Subcutaneous abdominal adipose tissue (tissue), 5 donors: ENCODE results near the gene TTLL13.
A peak's percentile ranks its signal among the peaks of the same experiment; 100 is the strongest.

ENCODE experiments used
- H3K27ac ChIP-seq: one replicate; pipeline ENCODE4 v1.7.0; 2013; ENCODE audit warnings: low read depth, mild to moderate bottlenecking, inconsistent platforms, low read length, moderate library complexity
- H3K27me3 ChIP-seq, 5 donors: one replicate each; pipeline ENCODE4 v1.7.0; 2013; ENCODE audit warnings: low read length in 5 of 5, inconsistent platforms in 1 of 5; ENCODE audit not compliant: control insufficient read depth in 5 of 5, insufficient read depth in 4 of 5
- H3K36me3 ChIP-seq, 5 donors: one replicate each; pipeline ENCODE4 v1.7.0; 2013; ENCODE audit warnings: low read length in 5 of 5; ENCODE audit not compliant: control insufficient read depth in 5 of 5, insufficient read depth in 5 of 5
- H3K4me1 ChIP-seq, 5 donors: one replicate each; pipeline ENCODE4 v1.7.0; 2013; ENCODE audit warnings: low read length in 5 of 5, mild to moderate bottlenecking in 3 of 5, moderate library complexity in 1 of 5; ENCODE audit not compliant: control insufficient read depth in 5 of 5, insufficient read depth in 5 of 5
- H3K4me3 ChIP-seq, 5 donors: one replicate each; pipeline ENCODE4 v1.7.0; 2013; ENCODE audit warnings: low read length in 5 of 5, low read depth in 1 of 5
- H3K9ac ChIP-seq, 5 donors: one replicate each; pipeline ENCODE4 v1.7.0; 2013; ENCODE audit warnings: low read length in 5 of 5, mild to moderate bottlenecking in 4 of 5, moderate library complexity in 3 of 5
- H3K9me3 ChIP-seq, 5 donors: one replicate each; pipeline ENCODE4 v1.7.0; 2013; ENCODE audit warnings: low read length in 5 of 5; ENCODE audit not compliant: control insufficient read depth in 5 of 5
- donor health status: healthy.
- donor health status: healthy.
- donor health status: healthy.
- donor health status: healthy.
- donor health status: healthy.

The TTLL13 gene

DNA sequence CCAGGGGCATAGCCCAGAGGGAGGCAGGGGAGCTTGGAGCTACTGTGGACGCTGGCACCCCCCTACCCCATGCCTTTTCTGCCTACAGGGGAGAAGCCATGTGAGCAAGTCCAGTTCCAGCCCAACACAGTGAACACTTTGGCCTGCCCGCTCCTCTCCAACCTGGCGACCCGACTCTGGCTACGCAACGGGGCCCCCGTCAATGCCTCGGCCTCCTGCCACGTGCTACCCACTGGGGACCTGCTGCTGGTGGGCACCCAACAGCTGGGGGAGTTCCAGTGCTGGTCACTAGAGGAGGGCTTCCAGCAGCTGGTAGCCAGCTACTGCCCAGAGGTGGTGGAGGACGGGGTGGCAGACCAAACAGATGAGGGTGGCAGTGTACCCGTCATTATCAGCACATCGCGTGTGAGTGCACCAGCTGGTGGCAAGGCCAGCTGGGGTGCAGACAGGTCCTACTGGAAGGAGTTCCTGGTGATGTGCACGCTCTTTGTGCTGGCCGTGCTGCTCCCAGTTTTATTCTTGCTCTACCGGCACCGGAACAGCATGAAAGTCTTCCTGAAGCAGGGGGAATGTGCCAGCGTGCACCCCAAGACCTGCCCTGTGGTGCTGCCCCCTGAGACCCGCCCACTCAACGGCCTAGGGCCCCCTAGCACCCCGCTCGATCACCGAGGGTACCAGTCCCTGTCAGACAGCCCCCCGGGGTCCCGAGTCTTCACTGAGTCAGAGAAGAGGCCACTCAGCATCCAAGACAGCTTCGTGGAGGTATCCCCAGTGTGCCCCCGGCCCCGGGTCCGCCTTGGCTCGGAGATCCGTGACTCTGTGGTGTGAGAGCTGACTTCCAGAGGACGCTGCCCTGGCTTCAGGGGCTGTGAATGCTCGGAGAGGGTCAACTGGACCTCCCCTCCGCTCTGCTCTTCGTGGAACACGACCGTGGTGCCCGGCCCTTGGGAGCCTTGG lies 21.3 kb upstream of the TTLL13 start:
- Histone ChIP-seq H3K27me3 (no peaks in the 10 kb centered on the region), H3K4me3 (no peak overlapping the region), H3K9ac (no peak overlapping the region), H3K9me3 (no peaks in the 10 kb centered on the region), H3K27ac (no peak overlapping the region), H3K36me3 (peaks cover 0 to 76% (median 58%) of the 10 kb centered on the region in 5 donors), H3K4me1 (peaks cover 9 to 35% (median 34%) of the 10 kb centered on the region in 5 donors)

DNA sequence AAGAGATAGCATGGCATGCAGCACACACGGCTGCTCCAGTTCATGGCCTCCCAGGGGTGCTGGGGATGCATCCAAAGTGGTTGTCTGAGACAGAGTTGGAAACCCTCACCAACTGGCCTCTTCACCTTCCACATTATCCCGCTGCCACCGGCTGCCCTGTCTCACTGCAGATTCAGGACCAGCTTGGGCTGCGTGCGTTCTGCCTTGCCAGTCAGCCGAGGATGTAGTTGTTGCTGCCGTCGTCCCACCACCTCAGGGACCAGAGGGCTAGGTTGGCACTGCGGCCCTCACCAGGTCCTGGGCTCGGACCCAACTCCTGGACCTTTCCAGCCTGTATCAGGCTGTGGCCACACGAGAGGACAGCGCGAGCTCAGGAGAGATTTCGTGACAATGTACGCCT lies 20.4 kb upstream of the TTLL13 start:
- H3K9me3 ChIP-seq: no peaks in the 10 kb centered on the region
- H3K36me3 ChIP-seq: peaks cover 0 to 68% (median 56%) of the 10 kb centered on the region in 5 donors
- H3K4me1 ChIP-seq: peaks cover 9 to 39% (median 38%) of the 10 kb centered on the region in 5 donors
- no peak overlapping the region for H3K4me3 ChIP-seq
- no peak overlapping the region for H3K9ac ChIP-seq
- no peaks in the 10 kb centered on the region for H3K27me3 ChIP-seq
- no peak overlapping the region for H3K27ac ChIP-seq

DNA sequence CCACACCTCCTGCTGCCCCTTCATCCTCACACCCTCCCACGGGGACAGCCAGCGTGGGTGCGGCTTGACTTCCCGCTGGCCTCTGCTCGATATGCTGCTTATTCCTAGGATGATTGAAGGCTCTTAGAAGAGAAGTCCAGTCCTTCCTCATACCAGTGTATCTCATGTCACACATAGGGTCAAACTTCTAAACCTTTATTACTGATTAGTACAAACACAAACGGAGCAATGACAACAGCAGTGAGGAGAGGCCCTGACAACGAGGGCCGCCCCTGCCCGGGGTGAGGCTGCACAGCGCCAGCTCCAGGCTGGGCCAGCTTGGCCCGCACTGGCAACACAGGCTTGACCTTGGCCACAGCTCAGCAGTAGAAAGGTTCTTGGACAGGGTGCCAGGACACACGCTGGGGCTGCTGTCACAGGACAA lies 19.3 kb upstream of the TTLL13 start:
- peaks cover 0 to 56% (median 47%) of the 10 kb centered on the region in 5 donors for H3K36me3 ChIP-seq
- H3K4me1 ChIP-seq: peaks cover 9 to 49% (median 46%) of the 10 kb centered on the region in 5 donors

DNA sequence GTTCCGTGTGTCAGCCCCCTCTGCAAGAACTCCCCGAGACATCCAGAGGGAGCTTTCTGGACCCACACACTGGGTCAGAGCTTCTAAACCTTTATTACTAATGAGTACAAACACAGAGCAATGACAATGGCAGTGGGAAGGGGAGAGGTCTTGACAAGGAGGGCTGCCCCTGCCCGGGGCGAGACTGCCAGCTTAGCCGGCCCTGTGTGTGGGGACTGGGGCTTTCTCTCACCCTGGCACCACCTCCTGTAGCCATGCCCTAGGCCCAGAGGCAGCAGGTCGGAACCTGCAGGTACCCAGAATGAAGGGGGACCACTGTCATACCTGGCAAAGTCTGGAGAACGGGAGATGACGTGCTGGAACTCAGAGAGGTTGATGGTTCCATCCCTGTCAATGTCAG lies 18.7 kb upstream of the TTLL13 start:
- H3K4me3 ChIP-seq: no peak overlapping the region
- H3K36me3 ChIP-seq: peaks cover 0 to 51% (median 41%) of the 10 kb centered on the region in 5 donors
- H3K4me1 ChIP-seq: peaks cover 9 to 49% (median 46%) of the 10 kb centered on the region in 5 donors
- H3K9ac ChIP-seq: no peak overlapping the region
- H3K9me3 ChIP-seq: no peaks in the 10 kb centered on the region
- H3K27me3 ChIP-seq: no peaks in the 10 kb centered on the region
- no peak overlapping the region for H3K27ac ChIP-seq

More for the DNA sequence above, 19.3 kb upstream of the TTLL13 start:
- Histone ChIP-seq H3K4me3 (no peak overlapping the region), H3K9ac (no peak overlapping the region), H3K9me3 (no peaks in the 10 kb centered on the region), H3K27me3 (no peaks in the 10 kb centered on the region), H3K27ac (no peak overlapping the region)

DNA sequence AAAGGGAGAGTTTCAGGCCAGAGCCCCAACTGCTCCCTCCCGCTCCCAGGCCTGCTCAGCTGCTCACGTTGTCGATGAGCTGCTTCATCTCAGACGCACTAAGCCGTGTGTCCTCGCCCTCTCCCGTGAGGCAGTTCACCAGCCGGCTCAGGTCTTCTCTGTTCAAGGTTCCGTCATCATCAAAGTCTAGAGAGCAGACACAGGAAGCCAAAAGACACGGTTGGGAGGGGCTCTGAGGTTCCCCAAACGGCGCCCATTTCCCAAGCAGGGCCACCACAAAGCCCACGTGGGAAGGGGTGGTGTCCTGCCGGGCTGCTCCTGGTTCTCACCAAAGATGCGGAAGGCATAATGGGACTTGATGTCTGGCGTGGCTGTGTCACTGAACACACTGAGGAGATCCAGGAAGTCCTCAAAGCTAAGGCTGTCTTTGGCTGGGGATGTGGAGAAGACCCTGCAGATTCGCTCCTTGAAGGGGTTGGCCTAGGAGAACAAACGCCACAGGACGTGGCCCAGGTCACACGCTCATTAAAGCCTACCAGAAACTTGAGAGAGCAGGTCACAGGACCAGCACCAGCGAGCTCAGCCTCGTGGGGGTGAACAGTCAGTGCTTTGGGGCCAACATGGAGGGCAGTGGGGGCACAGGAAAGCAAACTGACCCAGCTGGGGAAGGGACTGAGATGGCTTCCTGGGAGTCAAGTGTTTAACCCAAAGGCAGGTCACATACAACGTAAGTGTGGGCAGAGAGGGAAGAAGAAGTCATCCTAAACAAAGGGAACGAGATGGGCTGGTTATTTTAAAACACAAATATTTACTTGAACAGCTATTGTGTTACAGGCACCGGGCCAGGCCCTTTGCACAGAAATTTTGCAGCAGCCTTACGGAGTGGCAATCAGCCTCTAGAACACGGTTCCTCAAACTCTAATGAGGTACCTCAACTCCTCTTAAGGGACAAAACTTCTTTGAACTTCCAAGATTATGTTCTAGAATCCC lies 18.0 kb upstream of the TTLL13 start:
- peaks cover 0 to 51% (median 38%) of the 10 kb centered on the region in 5 donors for H3K36me3 ChIP-seq
- H3K9ac ChIP-seq: peak overlapping the region in 1 of 5 donors; percentile 10
- no peaks in the 10 kb centered on the region for H3K9me3 ChIP-seq
- peaks cover 9 to 49% (median 46%) of the 10 kb centered on the region in 5 donors for H3K4me1 ChIP-seq
- peak overlapping the region in 1 of 5 donors; percentile 29 for H3K4me3 ChIP-seq
- H3K27me3 ChIP-seq: no peaks in the 10 kb centered on the region
- H3K27ac ChIP-seq: no peak overlapping the region

DNA sequence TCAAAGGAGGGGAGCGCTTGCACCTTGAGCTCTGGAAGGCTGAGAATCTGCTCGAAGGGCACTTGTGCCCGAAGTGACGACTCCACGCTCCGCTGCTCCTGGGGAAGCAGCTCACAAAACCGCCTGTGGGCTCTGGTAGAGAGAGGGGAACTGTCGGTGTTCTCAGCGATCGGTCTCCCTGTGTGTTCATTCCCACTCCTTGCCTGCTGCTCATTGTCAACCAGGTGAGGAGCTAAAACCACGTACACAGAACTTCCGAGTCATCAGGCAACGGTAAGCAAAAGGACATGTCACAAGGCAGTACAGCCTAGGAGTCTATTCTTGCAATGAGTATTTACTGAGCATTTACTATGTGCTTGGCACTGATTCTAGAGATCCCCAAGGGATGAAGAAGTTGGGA lies 17.2 kb upstream of the TTLL13 start:
- Histone ChIP-seq H3K4me1 (peaks cover 9 to 49% (median 46%) of the 10 kb centered on the region in 5 donors), H3K9me3 (no peaks in the 10 kb centered on the region), H3K4me3 (peak overlapping the region in 2 of 5 donors; percentile 1 to 39), H3K27ac (no peak overlapping the region), H3K9ac (peak overlapping the region in 1 of 5 donors; percentile 86), H3K27me3 (no peaks in the 10 kb centered on the region), H3K36me3 (peaks cover 0 to 51% (median 38%) of the 10 kb centered on the region in 5 donors)

DNA sequence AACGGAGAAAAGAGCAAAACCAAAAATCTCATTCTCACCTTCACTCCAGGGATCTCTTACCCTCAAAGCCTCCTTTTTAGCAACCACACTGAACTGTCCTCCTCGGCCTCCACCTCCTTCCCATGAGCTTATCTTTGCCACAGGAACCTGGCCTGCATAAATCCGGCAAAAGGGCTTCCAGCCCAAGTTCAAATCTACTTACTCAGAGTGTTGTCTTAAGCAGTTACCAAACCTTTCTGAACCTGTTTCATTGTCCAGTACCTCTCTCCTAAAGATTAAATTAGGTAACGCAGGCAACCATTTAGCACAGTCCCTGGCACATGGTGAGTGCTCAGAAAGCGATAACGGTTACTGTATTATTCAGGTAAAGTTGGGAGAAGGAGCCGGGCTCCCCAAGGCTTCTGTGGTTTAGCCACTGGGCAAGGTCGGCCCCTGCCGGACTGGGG lies 16.4 kb upstream of the TTLL13 start:
- Histone ChIP-seq H3K4me1 (peaks cover 9 to 49% (median 46%) of the 10 kb centered on the region in 5 donors), H3K36me3 (peaks cover 0 to 45% (median 34%) of the 10 kb centered on the region in 5 donors), H3K4me3 (peak overlapping the region; percentile 66 to 95 (median 83)), H3K27ac (peak overlapping the region; percentile 81), H3K27me3 (no peaks in the 10 kb centered on the region), H3K9me3 (no peaks in the 10 kb centered on the region), H3K9ac (peak overlapping the region; percentile 44 to 88 (median 80))

DNA sequence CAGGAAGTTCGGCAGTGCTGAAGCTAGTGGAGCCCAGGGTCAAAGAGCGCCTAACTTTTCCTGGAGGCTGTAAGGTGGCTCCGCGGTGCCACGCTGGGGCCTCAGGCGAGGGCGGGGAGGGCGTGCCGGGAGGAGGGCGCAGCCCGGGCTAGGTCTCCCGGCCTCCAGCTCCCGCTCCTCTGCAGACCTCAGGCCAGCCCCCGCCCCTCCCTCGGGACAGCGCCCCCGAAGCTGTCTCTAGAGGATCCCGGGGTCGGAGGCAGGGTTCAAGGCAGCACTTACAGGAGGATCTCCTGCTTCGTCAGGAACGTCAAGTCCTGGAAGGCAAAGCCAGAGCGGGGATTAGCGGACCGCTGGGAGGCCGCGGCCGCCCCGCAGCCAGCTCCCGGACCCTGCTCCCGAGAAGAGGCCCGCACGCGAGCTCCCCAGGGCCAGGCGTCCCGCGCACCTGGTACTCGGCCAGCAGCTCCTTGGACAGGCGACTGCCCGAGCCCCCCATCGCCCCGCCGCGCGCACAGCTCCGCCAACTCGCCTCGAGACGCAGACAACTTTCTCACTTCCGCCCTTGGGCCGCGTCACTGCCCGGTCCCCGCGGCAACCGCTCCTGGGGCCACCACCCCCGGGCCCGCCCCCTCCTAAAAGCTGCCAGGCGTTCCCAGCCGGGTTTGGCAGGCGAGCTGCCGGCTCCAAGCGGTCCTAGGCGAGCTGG lies 15.8 kb upstream of the TTLL13 start, which contains the start of gene CIB1:
Gene CIB1, minus strand, starts transcription at position 555 of the 709 bp plus-strand sequence. Its CDS starts 56 bp downstream, at position 499.
- Histone ChIP-seq H3K9ac (peak within 1 kb of the TSS; percentile 44 to 88 (median 80)), H3K4me1 (peaks cover 9 to 49% (median 46%) of the 10 kb centered on the region in 5 donors), H3K27ac (peak within 1 kb of the TSS; percentile 81), H3K4me3 (peak within 1 kb of the TSS; percentile 79 to 95 (median 86)), H3K27me3 (no peaks in the 10 kb centered on the region), H3K9me3 (no peaks in the 10 kb centered on the region), H3K36me3 (peaks cover 0 to 45% (median 33%) of the 10 kb centered on the region in 5 donors)
